Measurements from ENCODE around the gene EXOC4.

The EXOC4 gene

DNA sequence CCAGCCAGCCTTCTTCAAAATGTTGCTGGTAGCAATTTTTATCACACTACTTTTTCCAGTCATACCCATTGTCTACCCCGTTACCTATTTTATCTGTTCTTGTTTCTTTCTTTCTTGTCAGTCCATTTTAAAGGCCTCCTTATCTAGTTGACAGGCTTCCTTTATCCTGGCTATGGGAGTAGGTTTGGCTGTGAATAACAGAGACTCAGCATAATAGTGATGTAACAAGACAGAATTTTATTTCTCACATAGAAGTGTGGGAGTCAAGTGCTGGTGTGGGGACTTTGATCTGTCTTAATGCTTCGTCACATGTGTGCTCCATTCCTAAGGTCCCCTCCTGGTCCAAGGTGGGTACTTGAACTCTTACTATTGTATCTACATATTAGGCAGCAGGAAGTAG, 283.6 kb downstream of the EXOC4 start:
- no peak for DNase-seq

DNA sequence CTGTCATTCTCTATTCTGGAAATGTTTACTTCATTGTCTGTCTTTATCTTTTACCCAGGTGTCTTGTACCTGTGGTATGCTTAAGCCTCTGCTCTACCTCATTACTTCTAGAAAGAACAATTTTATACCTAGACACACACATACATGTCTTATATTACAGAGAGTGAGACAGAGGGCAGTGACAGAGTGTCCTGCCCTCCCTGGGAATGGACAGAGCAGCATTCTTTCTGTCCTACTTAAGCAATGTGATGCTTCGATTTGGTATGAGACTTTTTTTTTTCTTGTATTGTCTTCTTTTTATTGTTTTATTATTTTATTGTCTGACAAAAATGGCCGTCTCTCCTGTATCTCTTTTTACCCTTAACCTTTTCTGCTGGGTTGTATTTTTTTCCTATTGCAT, 286.1 kb downstream of the EXOC4 start:
- Mint-ChIP-seq H3K27ac (no peak overlapping the region), H3K36me3 (ENCODE audit: low read depth) (peaks cover 4% of the 10 kb centered on the region), H3K4me3 (no peak overlapping the region)

More for the DNA sequence above, 283.6 kb downstream of the EXOC4 start:
- H3K4me1 Mint-ChIP-seq (ENCODE audit: low read depth), result peaks cover 6% of the 10 kb centered on the region
- no peaks in the 10 kb centered on the region for H3K27me3 Mint-ChIP-seq
- no peak overlapping the region for H3K27ac Mint-ChIP-seq
- H3K4me3 Mint-ChIP-seq, result no peak overlapping the region
- peaks cover 4% of the 10 kb centered on the region for H3K36me3 Mint-ChIP-seq (ENCODE audit: low read depth)
- no peaks in the 10 kb centered on the region for H3K9me3 Mint-ChIP-seq

DNA sequence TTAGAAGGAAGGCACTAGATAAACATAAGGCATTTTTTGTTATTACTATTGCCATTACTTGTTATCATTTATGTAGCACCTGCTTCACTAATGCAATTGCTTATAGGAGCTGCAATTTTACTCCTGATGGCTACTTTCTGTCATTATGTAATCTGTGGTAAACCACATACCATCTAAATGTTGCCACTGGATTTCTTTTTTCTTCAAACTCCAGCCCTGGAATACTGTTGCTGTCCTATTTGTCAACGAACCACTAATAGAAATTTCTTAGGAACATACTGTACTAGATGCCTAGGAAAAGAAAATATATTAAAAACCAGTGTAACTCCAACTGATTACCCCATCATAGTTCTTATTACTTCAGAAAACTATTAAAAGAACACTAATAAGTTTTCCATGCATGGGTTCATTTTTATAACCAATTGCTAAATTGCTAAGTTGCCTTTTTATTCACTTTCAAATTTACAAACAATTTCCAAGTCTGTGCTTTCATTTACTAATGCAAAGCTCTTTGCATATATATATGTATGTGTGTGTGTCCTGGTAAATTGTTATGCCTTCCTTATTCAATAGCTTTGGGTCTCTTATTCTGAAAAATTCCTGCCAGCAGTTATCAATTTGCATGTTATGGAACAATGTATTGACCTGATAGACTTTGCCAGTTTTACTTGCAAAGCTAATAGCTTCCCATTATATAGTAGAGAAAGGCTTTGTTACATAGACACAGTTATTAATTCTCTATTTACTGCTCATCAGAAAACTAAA, 287.4 kb downstream of the EXOC4 start:
- H3K27ac Mint-ChIP-seq, result no peak overlapping the region
- no peaks in the 10 kb centered on the region for H3K27me3 Mint-ChIP-seq
- no peaks in the 10 kb centered on the region for H3K9me3 Mint-ChIP-seq
- peaks cover 10% of the 10 kb centered on the region for H3K4me1 Mint-ChIP-seq (ENCODE audit: low read depth)
- no peak overlapping the region for H3K4me3 Mint-ChIP-seq
- no peak for DNase-seq
- peaks cover 4% of the 10 kb centered on the region for H3K36me3 Mint-ChIP-seq (ENCODE audit: low read depth)

More for the DNA sequence above, 286.1 kb downstream of the EXOC4 start:
- Mint-ChIP-seq H3K9me3 (no peaks in the 10 kb centered on the region), H3K4me1 (ENCODE audit: low read depth) (peaks cover 10% of the 10 kb centered on the region), H3K27me3 (no peaks in the 10 kb centered on the region)
- DNase-seq, result no peak

DNA sequence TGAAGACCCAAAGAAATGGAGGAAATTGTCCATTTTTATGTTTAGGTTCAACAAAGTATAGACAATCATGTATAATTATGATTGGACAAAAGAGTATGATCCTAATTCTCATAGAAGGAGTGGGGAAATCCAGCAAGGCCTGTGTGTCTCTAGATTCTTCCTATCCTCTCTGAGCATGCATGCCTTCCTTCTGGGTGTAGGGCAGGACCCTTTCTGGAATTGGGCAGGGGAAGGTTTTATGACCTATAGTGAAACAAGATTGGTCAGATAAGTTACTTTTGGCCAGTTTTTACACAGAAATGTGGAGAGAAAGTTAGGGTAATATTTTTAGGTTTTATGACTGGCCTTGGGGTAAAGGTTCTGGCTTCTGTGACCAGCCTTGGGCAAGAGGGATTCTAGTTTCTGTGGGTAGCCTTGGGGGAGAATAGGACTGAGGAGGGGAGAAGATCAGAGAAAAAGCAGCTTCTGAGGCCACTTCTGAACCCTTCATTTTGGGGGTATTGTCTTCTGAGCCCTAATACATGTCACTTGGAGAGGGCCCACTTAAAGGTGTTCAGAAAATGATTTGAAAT, 289.4 kb downstream of the EXOC4 start:
- no peak for DNase-seq
- H3K4me1 Mint-ChIP-seq (ENCODE audit: low read depth), result peaks cover 5% of the 10 kb centered on the region
- no peaks in the 10 kb centered on the region for H3K9me3 Mint-ChIP-seq
- peaks cover 3% of the 10 kb centered on the region for H3K36me3 Mint-ChIP-seq (ENCODE audit: low read depth)
- H3K27ac Mint-ChIP-seq, result peak overlapping the region; percentile 6
- H3K27me3 Mint-ChIP-seq, result no peaks in the 10 kb centered on the region
- H3K4me3 Mint-ChIP-seq, result no peak overlapping the region

DNA sequence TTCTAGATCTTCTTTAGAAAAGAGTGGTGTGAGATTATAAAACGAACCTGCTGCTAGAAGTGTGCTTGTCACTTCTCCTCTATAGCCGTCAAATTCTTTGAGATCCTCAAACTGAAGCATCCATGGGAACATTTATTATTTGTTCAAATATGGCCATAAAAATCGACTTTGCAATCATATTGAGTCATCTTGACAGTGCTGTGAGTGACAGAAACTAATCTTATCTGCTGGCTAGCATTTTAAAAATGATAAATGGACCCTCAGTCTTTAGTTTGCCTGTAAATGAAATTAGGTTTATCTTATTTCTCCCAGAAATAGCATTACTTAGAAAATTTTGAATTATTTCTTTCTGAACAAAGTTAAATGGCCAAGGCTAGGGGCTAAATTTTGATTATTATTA, 290.8 kb downstream of the EXOC4 start:
- DNase-seq, result no peak
- no peaks in the 10 kb centered on the region for H3K9me3 Mint-ChIP-seq
- no peak overlapping the region for H3K4me3 Mint-ChIP-seq
- H3K27me3 Mint-ChIP-seq, result no peaks in the 10 kb centered on the region
- no peaks in the 10 kb centered on the region for H3K36me3 Mint-ChIP-seq (ENCODE audit: low read depth)
- H3K27ac Mint-ChIP-seq, result no peak overlapping the region
- H3K4me1 Mint-ChIP-seq (ENCODE audit: low read depth), result peaks cover 4% of the 10 kb centered on the region

DNA sequence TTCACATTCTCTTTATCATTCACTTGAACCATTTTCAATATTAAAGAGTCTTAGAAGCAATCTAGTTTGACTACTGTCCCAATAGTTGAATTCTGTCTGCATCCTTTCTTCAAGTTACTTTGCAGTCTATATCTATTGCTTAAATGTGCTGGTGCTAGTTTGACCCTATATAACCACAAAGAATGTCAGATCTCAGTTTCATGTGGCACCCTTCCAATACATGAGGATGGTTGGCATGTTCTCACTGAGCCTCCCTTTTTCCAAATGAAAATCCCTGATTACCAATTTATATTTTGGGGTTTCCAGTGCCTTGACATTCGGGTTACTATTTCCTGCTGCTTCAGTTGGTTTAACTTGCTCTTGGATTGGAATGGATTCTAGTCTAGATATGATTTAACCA, 292.7 kb downstream of the EXOC4 start:
- H3K9me3 Mint-ChIP-seq, result no peaks in the 10 kb centered on the region
- H3K36me3 Mint-ChIP-seq (ENCODE audit: low read depth), result no peaks in the 10 kb centered on the region
- no peak overlapping the region for H3K27ac Mint-ChIP-seq
- no peaks in the 10 kb centered on the region for H3K27me3 Mint-ChIP-seq
- no peak overlapping the region for H3K4me3 Mint-ChIP-seq
- DNase-seq, result no peak
- peaks cover 4% of the 10 kb centered on the region for H3K4me1 Mint-ChIP-seq (ENCODE audit: low read depth)

DNA sequence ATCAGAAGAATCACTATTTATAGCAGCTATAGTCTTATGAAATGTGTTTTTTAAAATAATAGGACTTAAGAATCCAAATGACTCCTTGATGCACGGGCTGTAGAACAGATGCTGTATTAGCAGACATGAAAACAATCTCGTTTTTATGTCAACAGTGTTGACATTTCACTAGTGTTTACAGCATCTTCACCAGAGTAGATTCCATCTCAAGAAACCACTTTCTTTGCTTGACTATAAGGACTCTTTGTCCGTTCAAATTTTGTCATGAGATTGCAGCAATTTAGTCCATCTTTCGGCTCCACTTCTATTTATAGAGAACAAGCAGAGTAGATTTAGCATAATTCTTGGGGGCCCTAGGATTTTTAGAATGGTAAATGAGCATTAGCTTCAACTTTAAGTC, 295.1 kb downstream of the EXOC4 start:
- no peaks in the 10 kb centered on the region for H3K4me1 Mint-ChIP-seq (ENCODE audit: low read depth)
- no peak overlapping the region for H3K27ac Mint-ChIP-seq
- H3K4me3 Mint-ChIP-seq, result no peak overlapping the region
- no peaks in the 10 kb centered on the region for H3K27me3 Mint-ChIP-seq
- H3K36me3 Mint-ChIP-seq (ENCODE audit: low read depth), result no peaks in the 10 kb centered on the region
- no peaks in the 10 kb centered on the region for H3K9me3 Mint-ChIP-seq
- DNase-seq, result no peak

DNA sequence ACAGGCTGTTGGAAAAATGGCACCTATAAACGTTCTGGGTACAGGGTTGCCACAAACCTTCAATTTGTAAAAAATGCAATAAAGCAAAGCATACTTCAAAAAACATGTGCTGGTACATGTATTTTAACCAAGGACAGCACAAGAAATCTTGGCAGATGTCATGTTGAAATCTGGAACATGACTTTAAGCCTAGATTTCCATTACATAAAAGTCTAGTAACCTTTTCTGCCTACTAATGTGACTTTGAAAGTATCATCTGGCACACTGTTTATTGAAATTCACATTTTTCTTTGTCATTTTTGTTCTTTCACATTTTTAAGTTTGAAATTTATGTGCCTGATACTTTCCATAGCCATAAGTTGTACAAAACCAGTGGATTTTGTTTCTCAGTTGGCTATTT, 296.8 kb downstream of the EXOC4 start:
- H3K27me3 Mint-ChIP-seq, result no peaks in the 10 kb centered on the region

DNA sequence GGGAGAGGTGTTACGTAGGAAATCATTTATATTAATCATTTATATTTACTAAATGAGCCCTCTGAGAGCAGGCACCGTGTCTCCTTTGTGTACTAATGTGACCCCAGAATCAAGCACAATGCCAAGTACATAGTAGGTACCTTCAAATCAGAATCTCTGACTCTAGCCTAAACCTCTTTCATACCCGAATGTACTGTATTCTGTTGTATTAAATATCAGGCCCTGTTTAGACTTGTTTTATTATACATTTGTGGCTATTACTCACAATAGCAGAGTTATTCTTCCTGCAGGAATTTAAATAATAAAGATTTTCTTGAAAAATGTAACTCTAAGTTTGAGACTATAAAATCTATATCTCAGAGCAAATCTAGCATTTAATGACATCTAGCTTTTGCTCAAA, 297.3 kb downstream of the EXOC4 start:
- no peaks in the 10 kb centered on the region for H3K9me3 Mint-ChIP-seq
- H3K27me3 Mint-ChIP-seq, result no peaks in the 10 kb centered on the region
- no peak overlapping the region for H3K4me3 Mint-ChIP-seq
- no peak overlapping the region for H3K27ac Mint-ChIP-seq
- H3K36me3 Mint-ChIP-seq (ENCODE audit: low read depth), result no peaks in the 10 kb centered on the region
- no peak for DNase-seq
- H3K4me1 Mint-ChIP-seq (ENCODE audit: low read depth), result no peaks in the 10 kb centered on the region

More for the DNA sequence above, 296.8 kb downstream of the EXOC4 start:
- Mint-ChIP-seq H3K36me3 (ENCODE audit: low read depth) (no peaks in the 10 kb centered on the region), H3K27ac (no peak overlapping the region), H3K9me3 (no peaks in the 10 kb centered on the region), H3K4me3 (no peak overlapping the region), H3K4me1 (ENCODE audit: low read depth) (no peaks in the 10 kb centered on the region)
- DNase-seq, result no peak

DNA sequence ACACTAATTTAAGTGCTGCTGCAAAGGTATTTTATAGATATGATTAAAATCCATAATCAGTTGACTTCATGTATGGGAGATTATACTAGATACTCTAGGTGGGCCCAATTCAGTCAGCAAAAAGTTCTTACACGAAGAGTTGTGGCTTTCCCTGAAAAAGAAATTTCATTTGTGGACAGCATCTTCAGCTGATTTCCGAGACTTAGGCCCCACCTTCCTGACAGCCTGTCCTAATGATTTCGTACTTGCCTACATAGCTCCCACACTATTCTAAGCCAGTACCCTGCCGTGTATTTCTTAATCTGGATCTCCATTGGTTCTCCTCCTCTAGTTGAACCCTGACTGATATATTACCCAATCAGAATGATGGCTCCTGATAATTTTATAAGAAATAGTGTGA, 297.9 kb downstream of the EXOC4 start:
- Mint-ChIP-seq H3K4me1 (ENCODE audit: low read depth) (peaks cover under 1% of the 10 kb centered on the region), H3K9me3 (no peaks in the 10 kb centered on the region), H3K27me3 (no peaks in the 10 kb centered on the region), H3K4me3 (no peak overlapping the region), H3K36me3 (ENCODE audit: low read depth) (no peaks in the 10 kb centered on the region), H3K27ac (no peak overlapping the region)
- DNase-seq, result no peak

DNA sequence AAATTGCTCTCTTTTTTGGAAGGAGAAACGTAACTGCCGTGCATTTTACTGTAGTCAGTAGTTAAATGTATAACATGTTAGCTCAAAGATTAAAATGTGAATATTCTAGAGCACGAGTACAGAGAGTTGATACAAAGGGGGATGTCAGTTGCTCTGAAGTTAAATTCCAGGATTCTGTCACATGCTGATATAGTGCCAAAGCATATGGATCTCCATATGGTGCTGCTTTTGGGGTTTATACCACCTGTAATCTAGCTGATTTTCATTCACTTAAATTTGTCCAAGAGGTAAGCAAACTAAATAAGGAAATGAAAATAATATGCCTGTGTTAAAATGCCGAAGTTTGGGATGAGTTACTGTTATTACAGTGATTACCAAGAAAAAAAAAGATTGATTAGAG, 298.6 kb downstream of the EXOC4 start:
- Mint-ChIP-seq H3K9me3 (no peaks in the 10 kb centered on the region), H3K27ac (no peak overlapping the region), H3K27me3 (no peaks in the 10 kb centered on the region), H3K4me3 (no peak overlapping the region), H3K36me3 (ENCODE audit: low read depth) (no peaks in the 10 kb centered on the region), H3K4me1 (ENCODE audit: low read depth) (peaks cover 3% of the 10 kb centered on the region)
- no peak for DNase-seq

DNA sequence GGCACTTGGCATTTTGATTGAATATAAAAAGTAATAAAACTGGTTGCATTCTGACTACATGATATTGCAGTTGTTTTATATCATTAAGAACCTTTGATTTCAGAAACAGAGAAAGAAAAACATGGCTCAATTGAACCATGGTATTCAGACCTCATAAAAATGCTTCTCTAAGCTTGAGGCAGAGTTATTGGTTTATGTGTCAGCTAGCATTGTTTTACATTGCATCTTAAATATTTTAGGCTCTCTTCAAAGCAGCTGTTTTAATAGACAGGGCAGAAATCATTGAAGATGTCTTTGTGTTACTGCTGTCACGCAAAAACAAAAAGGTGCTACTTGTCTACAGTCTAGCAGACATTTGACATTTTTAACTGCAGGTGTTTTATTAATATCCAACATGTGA, 299.2 kb downstream of the EXOC4 start:
- Mint-ChIP-seq H3K27me3 (no peaks in the 10 kb centered on the region), H3K4me3 (no peak overlapping the region), H3K9me3 (no peaks in the 10 kb centered on the region), H3K27ac (no peak overlapping the region), H3K4me1 (ENCODE audit: low read depth) (peaks cover 3% of the 10 kb centered on the region), H3K36me3 (ENCODE audit: low read depth) (no peaks in the 10 kb centered on the region)
- no peak for DNase-seq

DNA sequence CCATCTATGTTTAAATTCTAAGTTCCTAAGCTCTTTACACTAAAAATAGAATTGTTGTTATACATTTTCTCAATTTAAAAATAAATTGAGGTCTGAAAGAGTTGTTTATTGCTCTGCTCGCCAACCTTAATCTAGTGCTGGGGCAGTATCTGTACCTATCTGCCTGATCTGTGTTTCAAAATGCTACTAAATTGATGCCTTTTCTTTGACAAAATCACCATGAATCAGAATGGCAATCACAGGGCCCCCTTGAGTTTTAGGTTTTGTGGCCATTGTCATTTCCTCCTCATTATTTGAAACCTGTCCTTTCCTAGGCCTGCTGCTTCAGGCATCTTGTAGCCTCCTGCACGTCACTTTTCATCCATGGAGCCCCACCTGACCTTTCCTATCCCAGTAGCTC, 301.5 kb downstream of the EXOC4 start:
- Mint-ChIP-seq H3K27ac (no peak overlapping the region), H3K4me1 (ENCODE audit: low read depth) (peaks cover 3% of the 10 kb centered on the region), H3K4me3 (no peak overlapping the region), H3K36me3 (ENCODE audit: low read depth) (no peaks in the 10 kb centered on the region), H3K9me3 (no peaks in the 10 kb centered on the region), H3K27me3 (no peaks in the 10 kb centered on the region)
- DNase-seq, result no peak

DNA sequence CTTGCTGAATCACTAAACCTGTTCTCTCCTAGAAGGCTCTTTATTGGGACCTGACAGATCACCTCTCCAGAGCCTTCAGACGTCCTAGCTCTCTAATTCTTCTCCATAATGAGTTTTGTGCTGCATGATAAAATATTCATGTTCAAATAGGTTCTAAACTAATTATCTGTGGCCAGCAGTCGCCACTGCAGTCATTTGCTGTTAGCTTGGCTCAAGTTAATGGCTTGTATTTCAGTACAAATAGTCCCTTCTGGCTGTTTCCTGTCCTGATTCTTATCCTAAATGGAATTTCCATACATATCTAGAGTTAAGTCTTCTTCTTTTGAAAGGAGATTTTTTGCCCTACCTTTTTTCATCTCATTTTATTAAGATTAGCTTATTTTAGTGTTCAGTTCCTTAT, 303.2 kb downstream of the EXOC4 start:
- no peaks in the 10 kb centered on the region for H3K9me3 Mint-ChIP-seq

DNA sequence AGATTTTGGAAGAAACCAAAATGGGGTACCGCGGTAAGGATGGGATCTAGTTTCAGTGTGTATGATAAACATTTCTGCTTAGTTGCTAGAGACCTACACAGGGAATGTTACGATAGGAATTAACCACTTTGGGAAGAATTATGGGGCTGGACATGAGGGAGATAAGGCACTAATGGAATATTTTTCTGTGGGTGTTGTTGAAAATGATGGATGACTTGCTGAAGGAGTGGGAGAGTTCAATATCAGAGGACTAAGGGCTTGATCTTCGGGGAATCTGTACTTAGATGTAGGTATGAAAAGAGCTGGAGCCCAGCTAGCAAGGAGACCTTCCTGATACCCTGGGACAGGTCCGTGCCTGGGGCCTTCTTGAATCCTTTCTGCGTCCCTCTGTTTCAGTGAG, 303.7 kb downstream of the EXOC4 start:
- Mint-ChIP-seq H3K27ac (no peak overlapping the region), H3K27me3 (no peaks in the 10 kb centered on the region), H3K4me1 (ENCODE audit: low read depth) (peaks cover 3% of the 10 kb centered on the region), H3K9me3 (no peaks in the 10 kb centered on the region), H3K4me3 (no peak overlapping the region), H3K36me3 (ENCODE audit: low read depth) (no peaks in the 10 kb centered on the region)
- DNase-seq, result no peak

More for the DNA sequence above, 303.2 kb downstream of the EXOC4 start:
- Mint-ChIP-seq H3K27me3 (no peaks in the 10 kb centered on the region), H3K36me3 (ENCODE audit: low read depth) (no peaks in the 10 kb centered on the region), H3K27ac (no peak overlapping the region), H3K4me3 (no peak overlapping the region), H3K4me1 (ENCODE audit: low read depth) (peaks cover 3% of the 10 kb centered on the region)
- no peak for DNase-seq

Data from activated T-cell treated with anti-CD3 and anti-CD28 coated beads, Interleukin-2, amount 50 U/mL, for 24 hours (primary cell).